HG02678 (cell line): ENCODE measurements around the gene SHCBP1.
"Not testable (repeated sequence)": the region's sequence is repeated elsewhere in the genome, so short reads cannot be mapped to it uniquely, and the experiment has no call there.

ENCODE experiments used
- ATAC-seq: cut with Tn5 transposase; IDR thresholded peaks from one replicate; pipeline ENCODE4 v1.9.1; 2021; ENCODE audit warnings: mild to moderate bottlenecking, moderate library complexity; ENCODE audit not compliant: unreplicated experiment

Gene SHCBP1, protein sequence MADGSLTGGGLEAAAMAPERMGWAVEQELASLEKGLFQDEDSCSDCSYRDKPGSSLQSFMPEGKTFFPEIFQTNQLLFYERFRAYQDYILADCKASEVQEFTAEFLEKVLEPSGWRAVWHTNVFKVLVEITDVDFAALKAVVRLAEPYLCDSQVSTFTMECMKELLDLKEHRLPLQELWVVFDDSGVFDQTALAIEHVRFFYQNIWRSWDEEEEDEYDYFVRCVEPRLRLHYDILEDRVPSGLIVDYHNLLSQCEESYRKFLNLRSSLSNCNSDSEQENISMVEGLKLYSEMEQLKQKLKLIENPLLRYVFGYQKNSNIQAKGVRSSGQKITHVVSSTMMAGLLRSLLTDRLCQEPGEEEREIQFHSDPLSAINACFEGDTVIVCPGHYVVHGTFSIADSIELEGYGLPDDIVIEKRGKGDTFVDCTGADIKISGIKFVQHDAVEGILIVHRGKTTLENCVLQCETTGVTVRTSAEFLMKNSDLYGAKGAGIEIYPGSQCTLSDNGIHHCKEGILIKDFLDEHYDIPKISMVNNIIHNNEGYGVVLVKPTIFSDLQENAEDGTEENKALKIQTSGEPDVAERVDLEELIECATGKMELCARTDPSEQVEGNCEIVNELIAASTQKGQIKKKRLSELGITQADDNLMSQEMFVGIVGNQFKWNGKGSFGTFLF

DNA sequence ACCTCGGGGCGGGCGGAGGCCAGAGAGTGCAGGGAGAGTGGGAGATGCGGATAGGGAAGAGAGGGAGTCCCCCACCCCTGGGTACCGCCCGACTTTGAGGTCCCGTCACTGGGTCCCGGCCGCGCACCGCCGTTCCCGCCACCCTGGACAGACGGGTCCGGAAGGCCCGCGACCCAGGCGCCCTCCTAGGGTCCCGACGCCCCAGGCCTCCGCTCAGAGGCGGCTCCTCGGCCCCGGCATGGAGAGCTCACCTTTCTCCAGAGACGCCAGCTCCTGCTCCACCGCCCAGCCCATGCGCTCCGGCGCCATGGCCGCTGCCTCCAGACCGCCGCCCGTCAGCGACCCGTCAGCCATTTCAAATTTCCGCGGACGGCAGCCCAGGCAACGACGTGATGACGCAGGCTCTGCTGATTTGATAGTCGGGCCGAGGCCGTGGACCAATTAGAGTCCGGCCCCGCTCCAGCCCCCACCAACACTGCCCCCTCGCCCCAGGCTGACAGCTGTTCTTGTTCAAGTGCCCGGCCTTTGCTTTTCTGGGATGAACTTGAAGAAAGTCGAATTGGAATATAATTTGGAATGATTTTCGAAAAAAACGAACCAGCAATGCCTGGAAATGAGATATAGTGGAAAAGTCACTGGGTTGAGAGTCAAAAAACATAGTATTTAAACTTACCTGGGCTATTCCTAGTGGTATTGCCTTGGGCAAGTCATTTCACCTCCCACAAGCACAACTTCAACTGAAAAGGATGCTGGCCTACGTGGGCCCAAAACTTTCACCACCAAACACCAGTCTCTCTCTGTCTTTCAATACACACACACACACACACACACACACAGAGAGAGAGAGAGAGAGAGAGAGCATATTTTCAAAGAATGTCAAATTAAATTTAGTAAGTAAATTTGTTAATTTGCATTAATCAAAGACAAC is at the start of gene SHCBP1:
Gene SHCBP1, minus strand, starts transcription at position 374 of the 928 bp plus-strand sequence. Its CDS starts 20 bp downstream, at position 354.
- ATAC-seq = peak; percentile 95

DNA sequence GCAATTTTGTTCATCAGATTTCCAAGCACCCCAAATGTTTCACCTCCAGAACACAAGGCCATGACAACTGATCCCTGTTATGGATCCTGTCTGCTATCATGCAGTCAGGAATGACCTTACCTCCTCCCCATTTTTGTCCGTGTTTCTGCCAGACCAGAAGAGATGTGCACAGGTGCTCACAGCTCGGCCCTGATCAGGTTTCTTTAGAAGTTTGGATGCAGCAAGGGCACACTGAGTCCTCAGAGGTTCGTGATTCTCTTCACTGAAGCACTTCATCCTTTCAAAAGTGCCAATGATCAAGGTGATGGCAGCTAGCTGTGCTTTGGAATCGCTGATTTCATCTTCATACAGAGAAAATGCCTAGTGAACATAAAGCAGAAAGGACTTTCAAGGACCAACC is 40.9 kb upstream of the SHCBP1 start:
- ATAC-seq = no peak

DNA sequence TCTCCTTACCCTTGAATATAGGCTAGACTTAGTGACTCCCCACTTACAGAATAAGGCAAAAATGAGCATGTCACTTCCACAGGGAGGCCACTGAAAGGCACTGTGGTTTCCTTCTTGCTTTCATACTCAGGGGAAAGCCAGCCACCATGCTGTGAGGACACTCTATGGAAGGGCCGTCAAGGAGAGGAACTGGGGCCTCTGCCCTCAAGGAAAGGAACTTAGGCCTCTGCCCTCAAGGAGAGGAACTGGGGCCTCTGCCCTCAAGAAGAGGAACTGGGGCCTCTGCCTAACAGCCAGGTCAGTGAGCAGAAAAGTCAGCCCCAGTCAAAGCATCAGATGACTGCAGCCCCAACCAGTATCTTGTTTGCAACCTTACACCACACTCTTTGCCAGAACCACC is 37.7 kb upstream of the SHCBP1 start:
- peak; percentile 91 for ATAC-seq

DNA sequence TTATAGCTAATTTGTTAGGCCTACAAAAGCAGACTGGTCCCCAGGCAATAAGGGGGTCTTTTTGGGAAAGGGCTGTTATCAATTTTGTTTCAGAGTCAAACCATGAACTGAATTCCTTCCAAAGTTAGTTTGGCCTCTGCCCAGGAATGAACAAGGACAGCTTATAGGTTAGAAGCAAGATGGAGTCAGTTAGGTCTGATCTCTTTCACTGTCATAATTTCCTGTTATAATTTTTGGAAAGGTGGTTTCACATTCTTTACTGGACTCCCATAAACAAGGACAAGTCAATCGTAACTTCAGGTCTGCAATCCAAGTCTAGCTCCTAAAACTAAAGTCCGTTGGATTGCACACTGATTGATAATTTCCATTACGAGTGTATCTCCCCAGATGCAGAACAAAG is 30.1 kb upstream of the SHCBP1 start:
- no peak for ATAC-seq

DNA sequence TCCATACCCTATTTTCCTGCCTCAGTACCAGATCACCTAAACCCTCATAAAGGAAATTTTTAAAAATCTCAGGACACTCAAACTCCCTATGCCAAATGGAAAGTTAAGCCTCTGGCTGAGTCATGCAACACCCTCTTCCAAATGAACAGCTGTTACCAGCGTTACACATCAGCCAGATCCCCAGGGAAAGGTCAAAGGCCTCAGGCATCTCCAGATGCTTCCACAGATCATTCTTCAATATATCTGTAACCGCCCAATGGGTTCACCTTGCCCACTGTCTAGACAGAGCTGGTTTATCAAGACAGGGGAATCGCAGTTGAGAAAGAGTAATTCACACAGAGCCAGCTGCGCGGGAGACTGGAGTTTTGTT is 29.1 kb upstream of the SHCBP1 start:
- ATAC-seq = no peak

DNA sequence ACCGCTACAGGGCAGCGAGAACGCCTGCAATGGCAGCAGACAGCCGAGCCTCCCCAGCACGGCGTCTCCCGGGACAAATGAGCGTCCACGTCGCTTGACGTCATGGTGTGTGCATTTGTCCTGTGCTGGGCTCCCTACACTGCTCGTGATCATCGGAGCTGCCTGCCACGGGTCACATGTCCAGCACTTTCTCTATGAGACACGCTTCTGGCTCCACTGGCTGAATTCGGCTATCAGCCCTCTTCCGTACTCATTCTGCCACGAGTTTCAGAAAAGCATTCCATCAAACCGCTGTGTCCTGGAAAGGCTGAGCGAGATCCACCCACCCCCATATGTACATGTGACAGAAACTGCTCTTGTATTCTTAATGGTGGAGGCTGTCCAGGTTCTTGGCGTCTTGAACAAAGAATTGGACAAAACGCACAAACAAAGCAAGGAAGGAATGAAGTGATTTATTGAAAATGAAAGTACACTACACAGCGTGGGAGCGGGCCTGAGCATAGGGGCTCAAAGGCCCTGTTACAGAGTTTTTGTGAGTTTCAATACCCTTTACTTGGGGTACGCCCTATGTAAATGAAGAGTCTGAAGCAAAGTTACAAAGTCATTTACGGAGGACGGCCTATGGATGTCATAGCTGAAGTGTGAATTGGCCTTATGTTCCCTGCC is 28.5 kb upstream of the SHCBP1 start:
- no peak for ATAC-seq

DNA sequence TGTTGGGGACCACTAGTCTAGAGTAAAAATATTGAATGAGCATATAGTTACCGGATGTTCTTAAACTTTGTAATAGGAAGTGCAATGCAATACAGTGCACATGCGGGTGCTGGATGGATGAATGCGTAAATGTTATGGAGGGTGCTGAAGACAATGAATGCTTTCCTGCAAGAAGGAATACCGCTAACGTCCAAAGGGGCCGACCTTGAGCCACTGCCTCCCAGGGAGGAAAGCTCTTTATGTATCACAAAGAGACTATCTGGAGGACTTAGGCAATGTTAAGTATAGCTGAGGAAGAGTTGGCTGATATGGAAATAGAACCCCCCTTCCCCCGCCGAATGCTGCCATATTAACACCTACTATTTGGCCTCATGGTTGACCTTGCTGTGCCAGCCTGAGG is 27.5 kb upstream of the SHCBP1 start:
- ATAC-seq = no peak

DNA sequence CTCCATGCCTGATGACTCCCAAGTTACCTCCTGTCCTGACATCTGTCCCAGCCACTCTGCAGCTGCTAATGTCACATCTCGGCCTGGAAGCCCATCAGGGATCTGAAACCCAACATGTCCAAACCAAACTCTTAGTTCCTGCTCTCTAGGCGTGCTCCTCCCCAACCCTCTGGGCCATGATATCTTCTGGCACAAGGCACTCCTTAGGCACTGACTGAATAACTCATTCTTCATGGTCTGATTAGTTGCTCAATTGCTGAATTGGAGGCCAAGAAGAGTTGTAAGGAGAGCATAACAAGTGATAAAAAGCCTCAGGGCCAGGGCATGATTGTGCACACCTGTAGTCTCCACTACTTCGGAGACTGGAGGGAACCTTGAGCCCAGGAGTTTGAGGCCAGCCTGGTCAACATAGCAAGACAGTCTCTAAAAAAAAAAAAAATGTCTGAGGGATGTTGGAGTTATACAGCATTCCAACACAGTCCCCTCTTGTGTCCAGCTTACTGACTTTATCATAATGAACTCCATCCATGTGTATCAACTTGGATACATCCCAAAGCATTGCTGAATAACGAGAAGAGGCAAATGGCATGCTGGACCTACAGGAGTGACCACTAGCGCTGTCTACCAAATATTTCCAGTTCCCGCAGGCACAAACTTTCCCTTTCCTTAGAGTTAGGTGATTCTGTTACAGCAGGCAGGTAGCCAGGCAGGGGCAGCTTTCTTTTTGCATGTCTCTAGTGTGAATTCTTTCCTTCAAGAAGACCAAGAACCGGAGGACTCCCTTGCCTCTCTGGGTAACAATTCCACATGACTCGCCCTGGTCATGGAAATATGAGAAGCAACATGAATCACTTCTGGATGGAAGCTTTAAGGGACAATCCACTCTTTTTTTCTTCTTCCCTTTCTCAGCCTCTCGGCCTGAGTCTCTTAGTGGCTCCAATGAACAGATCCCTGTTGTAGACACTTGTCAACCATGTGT is 18.1 kb upstream of the SHCBP1 start:
- ATAC-seq = no peak

DNA sequence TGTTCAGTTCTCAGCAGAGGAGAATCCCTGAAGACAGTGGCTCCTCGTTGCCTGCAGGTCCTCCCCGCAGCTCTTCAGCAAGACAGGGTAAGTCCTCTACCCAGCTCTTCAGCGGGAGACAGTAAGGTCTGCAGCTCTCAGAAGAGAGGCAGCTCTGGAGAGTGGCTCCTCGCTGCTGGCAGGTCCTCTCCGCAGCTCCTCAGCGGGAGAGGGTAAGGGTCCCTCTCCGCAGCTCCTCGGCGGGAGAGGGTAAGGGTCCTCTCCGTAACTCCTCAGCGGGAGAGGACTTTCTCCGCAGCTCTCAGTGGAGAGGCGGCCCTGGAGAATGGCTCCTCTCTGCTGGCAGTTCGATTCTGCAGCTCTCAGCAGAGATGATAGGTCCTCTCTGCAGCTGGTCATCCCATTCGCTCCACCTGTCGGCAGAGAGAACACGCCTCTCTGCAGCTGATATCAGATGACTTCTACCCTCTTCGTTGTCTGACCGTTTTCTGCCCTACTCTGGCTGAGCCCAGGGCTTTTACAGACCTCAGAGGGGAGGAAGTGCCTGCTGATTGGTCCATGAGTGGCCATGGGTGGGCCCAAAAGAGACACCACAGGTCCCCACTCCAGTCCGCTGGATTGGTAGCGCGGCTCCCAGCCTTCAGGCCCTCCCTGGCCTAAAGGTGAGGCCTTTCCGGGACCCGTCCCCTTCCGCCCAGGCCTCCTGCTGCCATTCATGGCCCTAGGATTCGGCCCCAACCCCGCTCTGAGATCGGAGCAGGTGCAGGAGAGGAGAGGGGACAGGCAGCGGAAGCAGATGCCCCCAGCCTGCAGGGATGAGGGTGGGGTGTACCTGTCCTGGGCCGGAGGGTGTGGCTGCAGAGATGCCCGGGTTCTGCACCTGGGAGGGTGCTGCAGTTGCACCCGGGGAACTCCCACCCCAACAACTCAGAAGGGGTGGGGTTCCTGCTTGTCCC is 11.9 kb upstream of the SHCBP1 start:
- no peak for ATAC-seq

DNA sequence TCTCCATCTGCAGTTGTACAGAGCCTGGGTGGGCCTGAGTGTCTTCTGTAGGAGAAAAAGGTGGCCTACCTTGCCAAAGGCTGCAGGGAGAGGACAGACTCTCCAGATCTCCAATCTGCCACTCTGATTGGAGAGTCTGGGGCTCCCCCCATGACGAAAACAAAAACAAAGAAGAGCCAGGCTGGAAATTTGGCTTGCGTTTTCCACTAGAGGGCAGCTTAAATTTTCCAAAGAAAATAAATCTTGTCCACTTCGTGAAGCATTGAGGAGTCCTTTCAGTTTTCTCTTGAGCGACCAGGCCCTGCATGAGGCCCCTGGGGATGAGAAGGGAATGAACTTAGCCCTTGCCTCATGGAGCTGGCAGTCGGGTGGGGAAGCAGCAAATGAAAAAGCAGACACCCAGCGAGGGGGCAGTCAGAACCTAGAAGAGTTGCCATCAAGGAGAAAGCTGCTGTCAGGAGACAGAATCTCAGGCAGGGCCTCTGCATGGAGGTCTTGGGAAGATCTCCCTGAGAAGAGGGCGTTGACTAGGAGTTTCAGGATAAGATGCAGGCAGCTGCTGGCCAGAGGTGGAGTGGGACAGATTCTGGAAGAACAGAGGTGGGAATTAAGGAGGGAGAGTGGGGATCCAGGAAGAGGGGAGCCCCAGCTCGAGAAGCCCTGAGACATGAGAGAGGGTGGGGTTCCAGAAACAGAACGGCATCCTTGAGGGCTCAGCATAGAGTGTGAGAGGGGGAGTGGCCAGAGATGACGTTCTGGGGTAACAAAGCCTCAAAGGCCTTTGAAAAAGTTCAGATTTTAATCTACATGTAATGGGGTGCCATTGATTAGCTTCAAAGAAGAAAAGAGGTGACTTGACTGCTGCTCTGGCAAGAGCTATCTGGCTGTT is 8.4 kb upstream of the SHCBP1 start:
- no peak for ATAC-seq

DNA sequence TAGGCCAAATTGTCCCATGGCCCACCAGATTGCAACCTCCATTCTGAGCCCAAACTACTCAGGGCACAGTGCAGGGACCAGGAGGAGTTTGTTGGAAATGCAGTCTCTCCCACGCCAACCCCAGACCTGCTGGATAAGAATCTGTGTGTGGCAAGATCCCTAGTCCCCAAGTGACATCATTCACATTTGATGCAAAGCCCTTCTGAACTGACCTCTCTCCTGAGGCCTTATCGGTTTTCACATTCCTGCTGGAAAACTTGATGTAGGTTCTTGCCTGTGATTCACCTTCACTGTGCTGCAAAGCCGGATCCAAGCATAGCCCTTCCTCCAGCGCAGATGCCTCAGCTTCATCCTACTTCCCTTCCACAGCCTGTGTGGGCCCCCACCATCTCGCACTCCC is 6.6 kb upstream of the SHCBP1 start:
- no peak for ATAC-seq

DNA sequence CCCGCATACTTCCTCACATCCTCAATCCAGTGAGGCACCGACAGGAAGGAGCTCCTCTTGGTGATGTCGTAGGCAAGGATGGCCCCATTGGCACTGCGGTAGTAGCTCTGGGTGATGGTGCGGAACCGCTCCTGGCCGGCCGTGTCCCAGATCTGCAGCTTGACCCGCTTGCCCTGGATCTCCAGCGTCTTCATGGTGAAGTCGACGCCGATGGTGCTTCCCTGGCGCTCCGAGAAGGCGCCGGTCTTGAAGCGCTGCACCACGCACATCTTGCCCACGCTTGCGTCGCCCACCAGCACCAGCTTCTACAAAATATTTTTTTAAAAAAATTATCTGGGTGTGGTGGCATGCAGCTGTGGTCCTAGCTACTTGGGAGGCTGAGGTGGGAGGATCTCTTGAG is 5.5 kb upstream of the SHCBP1 start:
- ATAC-seq = not testable (repeated sequence)

DNA sequence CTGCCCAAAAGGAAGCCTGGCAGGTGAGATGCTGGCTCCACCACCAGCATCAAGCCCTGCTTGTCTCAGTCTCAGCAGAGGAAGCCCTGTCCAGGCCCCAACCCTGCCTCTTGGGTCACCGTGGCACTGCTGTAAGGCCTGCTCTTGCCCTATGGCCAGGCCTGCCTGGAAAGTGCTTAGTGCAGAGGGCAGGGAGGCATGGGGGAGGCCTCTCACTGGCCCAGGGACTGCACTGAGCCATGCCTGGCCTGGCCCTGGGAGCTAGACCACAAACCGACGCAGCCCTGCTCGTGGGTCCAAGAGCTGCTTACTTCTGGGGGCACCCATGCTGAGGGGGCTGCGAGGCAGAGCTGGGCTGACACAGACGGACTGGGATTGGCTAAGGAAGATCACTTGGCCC is 3.7 kb upstream of the SHCBP1 start:
- ATAC-seq = not testable (repeated sequence)

DNA sequence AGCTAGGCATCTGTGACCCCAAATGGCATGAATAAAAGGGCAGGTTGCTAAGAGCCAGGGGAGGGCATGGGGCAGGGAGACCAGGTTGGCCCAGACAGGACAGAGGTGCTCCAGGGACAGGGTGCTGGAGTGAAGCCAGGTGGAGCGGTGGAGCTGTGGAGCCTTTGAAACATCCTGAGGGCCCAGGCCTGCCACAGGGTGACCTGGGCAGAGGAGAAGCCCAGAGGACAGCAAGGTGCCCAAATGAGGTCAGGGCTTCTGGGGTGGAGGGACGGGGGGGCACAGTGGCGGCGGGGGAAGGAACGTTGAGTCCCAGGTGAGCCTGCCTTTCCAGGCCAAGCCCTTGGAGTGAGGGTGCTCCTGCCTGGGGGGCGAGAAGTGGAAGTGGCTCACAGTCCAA is 2.5 kb upstream of the SHCBP1 start:
- ATAC-seq = not testable (repeated sequence)

DNA sequence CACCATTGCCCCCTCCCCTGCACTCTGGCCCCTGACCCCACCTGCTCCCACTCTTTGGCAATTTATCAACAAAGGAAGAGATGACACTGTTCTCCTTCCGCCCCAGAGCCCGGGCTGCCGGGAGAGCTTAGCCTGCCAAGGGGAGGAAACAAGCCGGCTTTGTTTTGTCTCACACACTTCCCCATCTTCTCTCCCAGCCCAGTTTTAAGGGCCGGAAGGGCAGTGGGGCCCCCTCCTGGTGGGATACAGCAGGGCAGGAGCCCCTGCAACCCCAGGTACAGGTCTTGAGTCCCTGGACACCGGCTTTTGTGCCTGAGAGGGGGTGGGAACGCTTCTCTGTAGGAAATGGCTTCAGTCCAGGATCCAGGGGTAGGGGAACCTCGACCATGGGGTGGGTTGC is 2.1 kb upstream of the SHCBP1 start:
- ATAC-seq = not testable (repeated sequence)

DNA sequence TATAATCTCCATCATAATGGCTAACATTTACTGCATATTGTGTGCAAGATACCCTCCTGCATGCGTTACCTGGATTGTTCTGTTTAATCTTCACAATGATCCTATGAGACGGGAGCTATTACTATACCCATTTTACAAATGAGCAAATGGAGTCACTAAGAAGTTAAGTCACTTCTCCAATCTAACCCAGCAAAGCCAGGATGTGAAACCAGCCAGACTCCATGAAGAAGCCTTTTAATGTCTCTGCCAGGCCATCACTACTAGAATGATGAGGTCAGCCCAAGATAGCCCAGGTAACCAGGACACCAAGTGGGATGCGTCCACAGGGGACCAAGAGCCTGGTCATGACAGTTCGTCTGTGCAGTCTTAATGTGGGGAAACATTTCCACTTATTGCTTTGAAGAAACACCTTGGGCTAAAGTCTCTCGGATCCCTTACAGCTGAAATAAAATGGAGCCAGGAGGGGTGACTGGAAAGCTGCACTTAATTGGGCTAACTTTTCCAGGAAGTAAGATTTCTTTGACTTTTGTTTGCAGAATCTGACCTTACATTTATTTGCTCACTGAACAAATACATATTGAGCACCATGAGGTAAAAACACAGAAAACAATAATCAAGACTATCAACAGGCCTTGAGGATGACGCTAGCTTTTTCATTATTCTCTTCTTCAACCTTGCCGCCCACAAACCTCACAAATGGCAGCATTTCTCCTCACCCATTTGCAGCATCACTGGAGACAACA is 926 bp upstream of the SHCBP1 start:
- no peak for ATAC-seq
